Smooth muscle cell (in vitro differentiated cells): ENCODE measurements around the gene ARHGAP12. TPM values are rescaled to one million over a fixed set of nuclear protein-coding genes. Genes with fewer than 3 reads are reported as not detected.

Source experiments
- DNase-seq: peaks from one replicate; lab custom pipeline; 2025; ENCODE audit not compliant: unreplicated experiment; lab: John Stamatoyannopoulos, UW
- H2AFZ ChIP-seq: fragments of 200-600 bp; sonication (generic); 2 replicates; pipeline ENCODE4 v1.6.0; 2016; ENCODE audit warnings: antibody characterized with exemption, low read depth, mild to moderate bottlenecking
- H3F3A ChIP-seq: fragments of 200-600 bp; sonication (generic); 2 replicates; pipeline ENCODE4 v1.6.0; 2017; ENCODE audit warnings: antibody characterized with exemption, low read depth
- H3K27ac ChIP-seq: fragments of 200-600 bp; sonication (generic); 2 replicates; pipeline ENCODE4 v1.5.1; 2016; ENCODE audit warnings: low read depth, mild to moderate bottlenecking
- H3K27me3 ChIP-seq: fragments of 200-600 bp; sonication (generic); 2 replicates; pipeline ENCODE4 v1.6.1; 2016; ENCODE audit warnings: low read depth, mild to moderate bottlenecking
- H3K36me3 ChIP-seq: fragments of 200-600 bp; sonication (generic); 2 replicates; pipeline ENCODE4 v1.5.1; 2016; ENCODE audit warnings: low read depth
- H3K4me1 ChIP-seq: fragments of 200-600 bp; sonication (generic); 2 replicates; pipeline ENCODE4 v1.5.1; 2016; ENCODE audit warnings: low read depth
- H3K4me2 ChIP-seq: fragments of 200-600 bp; sonication (generic); 2 replicates; pipeline ENCODE4 v1.6.0; 2016; ENCODE audit warnings: mild to moderate bottlenecking
- H3K4me3 ChIP-seq: fragments of 200-600 bp; sonication (generic); 2 replicates; pipeline ENCODE4 v1.5.1; 2016; ENCODE audit warnings: mild to moderate bottlenecking
- H3K79me2 ChIP-seq: fragments of 200-600 bp; sonication (generic); 2 replicates; pipeline ENCODE4 v1.6.0; 2016; ENCODE audit warnings: low read depth, mild to moderate bottlenecking
- H3K9ac ChIP-seq: fragments of 200-600 bp; sonication (generic); 2 replicates; pipeline ENCODE4 v1.6.0; 2016; ENCODE audit warnings: low read depth
- H3K9me3 ChIP-seq: fragments of 200-600 bp; sonication (generic); replicated peaks from 2 replicates; pipeline ENCODE4 v1.5.1; 2016; ENCODE audit warnings: low read depth
- H4K20me1 ChIP-seq: fragments of 200-600 bp; sonication (generic); 2 replicates; pipeline ENCODE4 v1.6.0; 2016; ENCODE audit warnings: low read depth
- WGBS: methylation state at CpG from one replicate; pipeline ENCODE4 v1.1.7; 2016; ENCODE audit warnings: low lambda C conversion rate; 5-methylcytosine and 5-hydroxymethylcytosine counted together
- polyA plus RNA-seq: library from polyadenylated mRNA; unstranded; fragments of >200 nt; fragmentation: Nextera tagmentation; extraction: Ambion mirVana; gene quantifications from 2 replicates; pipeline ENCODE4 v1.2.1, GENCODE V29; 2016
- total RNA-seq: library from RNA; depleted of rRNA; stranded (reverse); fragments of >200 nt; gene quantifications from 2 replicates; pipeline ENCODE4 v1.2.3, GENCODE V29; 2014
- TF ChIP-seq, protein P1 (sequence below): fragments of 200-600 bp; sonication (generic); IDR thresholded peaks from 2 replicates; pipeline ENCODE4 v1.5.1; 2017; ENCODE audit warnings: borderline replicate concordance, mild to moderate bottlenecking, antibody characterized with exemption; ENCODE audit not compliant: insufficient read depth, poor library complexity, severe bottlenecking

ARHGAP12 gene
- total and polyA plus RNA-seq, 2 experiments from 2014 or later, result 14.5 to 46.2 TPM

- no peaks in the 10 kb centered on the region for H3K9me3 ChIP-seq
- DNase-seq, result no peak
- 96% methylated on average over 2 of the region's 2 CpGs for WGBS
- no peak overlapping the region for H2AFZ ChIP-seq
- H3K27me3 ChIP-seq, result no peaks in the 10 kb centered on the region
- no peaks in the 10 kb centered on the region for H3F3A ChIP-seq
- H3K4me3 ChIP-seq, result no peak overlapping the region
- TF ChIP-seq, protein P1, sequence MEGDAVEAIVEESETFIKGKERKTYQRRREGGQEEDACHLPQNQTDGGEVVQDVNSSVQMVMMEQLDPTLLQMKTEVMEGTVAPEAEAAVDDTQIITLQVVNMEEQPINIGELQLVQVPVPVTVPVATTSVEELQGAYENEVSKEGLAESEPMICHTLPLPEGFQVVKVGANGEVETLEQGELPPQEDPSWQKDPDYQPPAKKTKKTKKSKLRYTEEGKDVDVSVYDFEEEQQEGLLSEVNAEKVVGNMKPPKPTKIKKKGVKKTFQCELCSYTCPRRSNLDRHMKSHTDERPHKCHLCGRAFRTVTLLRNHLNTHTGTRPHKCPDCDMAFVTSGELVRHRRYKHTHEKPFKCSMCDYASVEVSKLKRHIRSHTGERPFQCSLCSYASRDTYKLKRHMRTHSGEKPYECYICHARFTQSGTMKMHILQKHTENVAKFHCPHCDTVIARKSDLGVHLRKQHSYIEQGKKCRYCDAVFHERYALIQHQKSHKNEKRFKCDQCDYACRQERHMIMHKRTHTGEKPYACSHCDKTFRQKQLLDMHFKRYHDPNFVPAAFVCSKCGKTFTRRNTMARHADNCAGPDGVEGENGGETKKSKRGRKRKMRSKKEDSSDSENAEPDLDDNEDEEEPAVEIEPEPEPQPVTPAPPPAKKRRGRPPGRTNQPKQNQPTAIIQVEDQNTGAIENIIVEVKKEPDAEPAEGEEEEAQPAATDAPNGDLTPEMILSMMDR, result no peak
- no peak overlapping the region for H3K27ac ChIP-seq
- no peaks in the 10 kb centered on the region for H3K4me1 ChIP-seq
- no peaks in the 10 kb centered on the region for H3K36me3 ChIP-seq
- H3K4me2 ChIP-seq, result no peak overlapping the region
- H3K79me2 ChIP-seq, result no peaks in the 10 kb centered on the region
- no peak overlapping the region for H3K9ac ChIP-seq
- no peaks in the 10 kb centered on the region for H4K20me1 ChIP-seq
These were observed 129.4 kb downstream of the ARHGAP12 start for GRCh38 chr10:31799181-31799580.

GRCh38 chr10:31792745-31793144 lies 135.9 kb downstream of the ARHGAP12 start:
- no peak overlapping the region for H3K27ac ChIP-seq
- 91% methylated on average over 1 of the region's 1 CpG for WGBS
- H3K27me3 ChIP-seq, result no peaks in the 10 kb centered on the region
- no peaks in the 10 kb centered on the region for H4K20me1 ChIP-seq
- no peak overlapping the region for H3K9ac ChIP-seq
- TF ChIP-seq, protein P1, result no peak
- no peak overlapping the region for H2AFZ ChIP-seq
- H3K4me2 ChIP-seq, result no peak overlapping the region
- no peaks in the 10 kb centered on the region for H3K36me3 ChIP-seq
- H3K4me3 ChIP-seq, result no peak overlapping the region
- H3K4me1 ChIP-seq, result no peaks in the 10 kb centered on the region
- H3K9me3 ChIP-seq, result peaks cover 4% of the 10 kb centered on the region
- no peaks in the 10 kb centered on the region for H3F3A ChIP-seq
- no peaks in the 10 kb centered on the region for H3K79me2 ChIP-seq
- no peak for DNase-seq

DNA sequence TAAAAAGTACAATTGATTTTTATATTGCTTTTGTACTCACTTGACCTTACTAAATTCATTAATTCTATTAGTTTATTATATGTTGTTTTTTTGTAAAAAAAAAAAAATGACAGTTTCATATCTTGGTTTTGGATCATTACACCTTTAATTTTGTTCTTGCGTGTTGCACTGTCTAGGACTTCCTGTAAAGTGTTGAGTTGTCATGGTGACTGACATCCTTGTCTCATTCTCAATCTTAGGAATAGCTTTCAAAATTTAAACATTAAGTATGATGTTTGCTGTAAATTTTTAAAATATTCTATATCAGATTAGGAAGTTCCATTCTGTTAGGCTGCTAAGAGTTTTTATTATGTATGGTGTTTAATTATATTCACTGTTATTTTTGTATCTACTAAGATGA lies 139.1 kb downstream of the ARHGAP12 start:
- no peaks in the 10 kb centered on the region for H3K36me3 ChIP-seq
- no peak overlapping the region for H3K4me3 ChIP-seq
- H3F3A ChIP-seq, result no peaks in the 10 kb centered on the region
- peaks cover 4% of the 10 kb centered on the region for H3K9me3 ChIP-seq
- H2AFZ ChIP-seq, result no peak overlapping the region
- no peaks in the 10 kb centered on the region for H3K4me1 ChIP-seq
- H4K20me1 ChIP-seq, result no peaks in the 10 kb centered on the region
- no peak for DNase-seq
- no peak overlapping the region for H3K9ac ChIP-seq
- no peak overlapping the region for H3K27ac ChIP-seq
- no peak overlapping the region for H3K4me2 ChIP-seq
- H3K27me3 ChIP-seq, result no peaks in the 10 kb centered on the region
- WGBS, result 97% methylated on average over 1 of the region's 1 CpG
- TF ChIP-seq, protein P1, result no peak
- H3K79me2 ChIP-seq, result no peaks in the 10 kb centered on the region

DNA sequence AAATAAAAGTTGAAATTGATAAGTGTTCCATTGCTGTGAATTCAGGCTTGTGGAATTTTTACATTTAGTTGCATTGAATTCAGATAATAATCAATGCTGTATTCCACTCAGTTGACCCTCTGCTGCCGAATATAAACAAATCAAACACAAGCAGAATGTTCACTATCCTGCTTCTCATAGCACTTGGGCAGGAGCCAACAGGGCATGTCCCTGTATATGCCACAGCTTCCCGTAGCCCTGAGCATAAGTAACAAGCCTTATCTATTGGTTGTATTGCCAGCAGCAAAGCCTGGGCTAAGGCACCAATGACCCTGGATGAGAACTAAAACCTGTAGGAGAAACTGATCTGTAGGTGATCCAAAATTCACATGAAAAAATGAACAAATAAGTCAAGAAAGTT lies 145.9 kb downstream of the ARHGAP12 start:
- Histone ChIP-seq H3K27me3 (no peaks in the 10 kb centered on the region), H3K4me2 (no peak overlapping the region), H3K9ac (no peak overlapping the region), H4K20me1 (no peaks in the 10 kb centered on the region), H3K9me3 (no peaks in the 10 kb centered on the region), H3K27ac (no peak overlapping the region), H3K79me2 (no peaks in the 10 kb centered on the region), H2AFZ (no peak overlapping the region), H3K4me1 (no peaks in the 10 kb centered on the region), H3F3A (no peaks in the 10 kb centered on the region), H3K4me3 (no peak overlapping the region), H3K36me3 (no peaks in the 10 kb centered on the region)
- TF ChIP-seq, protein P1, result no peak
- no peak for DNase-seq
- 48% methylated on average over 2 of the region's 2 CpGs for WGBS
